K562 (cell line): ENCODE measurements around the gene C22orf39. TPM values are rescaled to one million over a fixed set of nuclear protein-coding genes. Genes with fewer than 3 reads are reported as not detected.

Source experiments
- C11orf30 ChIP-seq: fragments of 450-650 bp; IDR thresholded peaks from 2 replicates; pipeline ENCODE4 v1.6.1; 2016; ENCODE audit warnings: low read depth, mild to moderate bottlenecking
- CTBP1 ChIP-seq: fragments of 450-650 bp; IDR thresholded peaks from 2 replicates; pipeline ENCODE4 v1.6.1; 2016; ENCODE audit warnings: borderline replicate concordance
- EGR1 ChIP-seq: fragments of 450-650 bp; conservative IDR thresholded peaks from 2 replicates; pipeline ENCODE4 v1.6.1; 2017; ENCODE audit warnings: mild to moderate bottlenecking
- GABPA ChIP-seq: fragments of 200-800 bp; sonication (Bioruptor generic); conservative IDR thresholded peaks from 2 replicates; pipeline ENCODE4 v1.6.1; 2016; ENCODE audit warnings: low read depth, missing genetic modification characterization, missing compliant biosample characterization
- KDM5B ChIP-seq: fragments of 200-600 bp; sonication (generic); IDR thresholded peaks from 2 replicates; pipeline ENCODE4 v1.6.1; 2012; ENCODE audit warnings: low read depth, mild to moderate bottlenecking, moderate library complexity, low read length, control low read depth, inconsistent platforms; ENCODE audit not compliant: insufficient replicate concordance
- MAFG ChIP-seq: fragments of 450-650 bp; conservative IDR thresholded peaks from 2 replicates; pipeline ENCODE4 v1.6.1; 2016; ENCODE audit warnings: missing genetic modification characterization, missing compliant biosample characterization
- POLR2A ChIP-seq: fragments of 450-650 bp; conservative IDR thresholded peaks from 2 replicates; pipeline ENCODE4 v1.6.1; 2016
- SAFB2 ChIP-seq: fragments of 200-400 bp; formaldehyde crosslinking; IDR thresholded peaks from 2 replicates; pipeline ENCODE4 v1.6.1; 2018; ENCODE audit warnings: borderline replicate concordance, low read length, low read depth, moderate library complexity; ENCODE audit not compliant: severe bottlenecking
- TRIM24 ChIP-seq, 2 experiments: fragments of 450-650 bp; IDR thresholded peaks; 2 replicates each; pipeline ENCODE4 v1.6.1; 2016
- ZBTB1 ChIP-seq: sonication (generic); formaldehyde crosslinking; IDR thresholded peaks from 2 replicates; pipeline ENCODE4 v1.8.1; 2023; ENCODE audit warnings: missing genetic modification reagents, low read depth, mild to moderate bottlenecking, borderline replicate concordance
- ZC3H4 ChIP-seq: sonication (generic); formaldehyde crosslinking; IDR thresholded peaks from 2 replicates; pipeline ENCODE4 v1.9.0; 2021; ENCODE audit warnings: missing genetic modification reagents, borderline replicate concordance
- ZKSCAN8 ChIP-seq: fragments of 200-800 bp; sonication (Bioruptor generic); IDR thresholded peaks from 2 replicates; pipeline ENCODE4 v1.6.1; 2016; ENCODE audit warnings: missing genetic modification characterization, missing compliant biosample characterization
- ZNF121 ChIP-seq: sonication (generic); formaldehyde crosslinking; conservative IDR thresholded peaks from 2 replicates; pipeline ENCODE4 v1.8.0; 2022; ENCODE audit warnings: missing genetic modification reagents
- polyA plus RNA-seq, 8 experiments: library from polyadenylated mRNA; depleted of rRNA in 4 of 8; stranded (reverse) in 5 of 8; unstranded in 3 of 8; fragments of >200 nt; fragmentation: Nextera tagmentation in 2 of 8; fragmentation: Illumina TruSeq in 1 of 8; extraction: Ambion mirVana in 2 of 8; extraction: Trizol in 1 of 8; gene quantifications; 2 replicates each; pipeline versions ENCODE4 v1.2.1 to v1.2.3, GENCODE V29; 2011 to 2014; ENCODE audit warnings: inconsistent platforms in 1 of 8, missing spikeins in 1 of 8
- total RNA-seq, 7 experiments: library from RNA; depleted of rRNA in 6 of 7; stranded (reverse); fragments of >200 nt in 6 of 7; fragmentation: Illumina TruSeq in 2 of 7; extraction: Trizol in 2 of 7; gene quantifications; 2 replicates each; pipeline versions ENCODE4 v1.2.1 to v1.2.3, GENCODE V29; 2011 to 2021; ENCODE audit warnings: low replicate concordance in 1 of 7
- TF ChIP-seq, protein P1 (sequence below): sonication (generic); formaldehyde crosslinking; IDR thresholded peaks from 2 replicates; pipeline ENCODE4 v1.8.1; 2023; ENCODE audit warnings: missing genetic modification reagents, mild to moderate bottlenecking, borderline replicate concordance
- TF ChIP-seq, protein P2 (sequence below), 2 experiments: fragments of 450-650 bp in 1 of 2; sonication (generic) in 1 of 2; formaldehyde crosslinking; conservative IDR thresholded peaks; 2 replicates each; pipeline versions ENCODE4 v1.4.0 to v1.8.1; 2020 to 2022; ENCODE audit warnings: mild to moderate bottlenecking in 1 of 2, missing genetic modification reagents in 1 of 2
- TF ChIP-seq, protein P3 (sequence below): sonication (generic); formaldehyde crosslinking; IDR thresholded peaks from 2 replicates; pipeline ENCODE4 v1.8.0; 2022; ENCODE audit warnings: mild to moderate bottlenecking, low read depth, missing genetic modification reagents
- TF ChIP-seq, protein P4 (sequence below): sonication (generic); formaldehyde crosslinking; IDR thresholded peaks from 2 replicates; pipeline ENCODE4 v1.8.1; 2023; ENCODE audit warnings: mild to moderate bottlenecking, missing genetic modification reagents
- TF ChIP-seq, protein P5 (sequence below): fragments of 250-450 bp; sonication (Bioruptor Pico); IDR thresholded peaks from 2 replicates; pipeline ENCODE4 v1.4.0; 2020

C22orf39 gene
- total and polyA plus RNA-seq, 9 of the 15 experiments (the other 6 are each of a cell fraction or from before 2014, with no cell fraction given) = 20.4 to 139 (median 66.8) TPM

DNA sequence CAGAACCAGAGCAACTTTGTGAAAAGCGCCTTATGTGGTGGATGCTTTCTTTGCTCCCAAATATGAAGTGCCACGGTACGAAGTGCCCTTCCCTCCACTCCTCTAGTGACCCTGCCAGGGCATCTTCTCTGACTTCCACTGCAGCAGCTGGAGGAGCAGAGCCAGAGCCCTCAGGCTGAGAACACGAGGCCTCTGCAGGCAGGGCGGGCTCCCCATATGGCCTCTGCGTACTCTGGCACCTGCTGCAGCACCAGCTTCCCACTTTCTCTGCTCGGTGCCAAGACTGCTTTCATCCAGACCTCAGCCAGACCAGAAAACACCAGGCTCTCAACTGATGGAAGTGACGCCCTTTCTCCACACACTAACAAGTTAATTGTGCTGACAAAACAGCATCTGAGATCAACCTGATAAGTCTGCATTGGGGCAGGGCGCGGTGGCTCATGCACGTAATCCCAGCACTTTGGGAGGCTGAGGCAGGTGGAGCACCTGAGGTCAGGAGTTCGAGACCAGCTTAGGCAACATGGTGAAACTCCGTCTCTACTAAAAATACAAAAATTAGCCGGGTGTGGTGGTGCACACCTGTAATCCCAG, 18.7 kb upstream of the C22orf39 start (continued):
- TF ChIP-seq SAFB2 (no peak), MAFG (tag) (no peak), TRIM24 (IDR thresholded peaks at IDR 0.05) (no peak), ZBTB1 (0 out of 2 replicates have a peak, but pooled peaks have one; percentile 41), EGR1 (no peak), ZC3H4 (CRISPR knock-in tag) (peak; percentile 91), ZKSCAN8 (CRISPR knock-in tag) (no peak), GABPA (no peak), C11orf30 (no peak), CTBP1 (no peak), KDM5B (peak; percentile 15), ZNF121 (no peak), POLR2A (peak; percentile 51)
- TF ChIP-seq, protein P1, sequence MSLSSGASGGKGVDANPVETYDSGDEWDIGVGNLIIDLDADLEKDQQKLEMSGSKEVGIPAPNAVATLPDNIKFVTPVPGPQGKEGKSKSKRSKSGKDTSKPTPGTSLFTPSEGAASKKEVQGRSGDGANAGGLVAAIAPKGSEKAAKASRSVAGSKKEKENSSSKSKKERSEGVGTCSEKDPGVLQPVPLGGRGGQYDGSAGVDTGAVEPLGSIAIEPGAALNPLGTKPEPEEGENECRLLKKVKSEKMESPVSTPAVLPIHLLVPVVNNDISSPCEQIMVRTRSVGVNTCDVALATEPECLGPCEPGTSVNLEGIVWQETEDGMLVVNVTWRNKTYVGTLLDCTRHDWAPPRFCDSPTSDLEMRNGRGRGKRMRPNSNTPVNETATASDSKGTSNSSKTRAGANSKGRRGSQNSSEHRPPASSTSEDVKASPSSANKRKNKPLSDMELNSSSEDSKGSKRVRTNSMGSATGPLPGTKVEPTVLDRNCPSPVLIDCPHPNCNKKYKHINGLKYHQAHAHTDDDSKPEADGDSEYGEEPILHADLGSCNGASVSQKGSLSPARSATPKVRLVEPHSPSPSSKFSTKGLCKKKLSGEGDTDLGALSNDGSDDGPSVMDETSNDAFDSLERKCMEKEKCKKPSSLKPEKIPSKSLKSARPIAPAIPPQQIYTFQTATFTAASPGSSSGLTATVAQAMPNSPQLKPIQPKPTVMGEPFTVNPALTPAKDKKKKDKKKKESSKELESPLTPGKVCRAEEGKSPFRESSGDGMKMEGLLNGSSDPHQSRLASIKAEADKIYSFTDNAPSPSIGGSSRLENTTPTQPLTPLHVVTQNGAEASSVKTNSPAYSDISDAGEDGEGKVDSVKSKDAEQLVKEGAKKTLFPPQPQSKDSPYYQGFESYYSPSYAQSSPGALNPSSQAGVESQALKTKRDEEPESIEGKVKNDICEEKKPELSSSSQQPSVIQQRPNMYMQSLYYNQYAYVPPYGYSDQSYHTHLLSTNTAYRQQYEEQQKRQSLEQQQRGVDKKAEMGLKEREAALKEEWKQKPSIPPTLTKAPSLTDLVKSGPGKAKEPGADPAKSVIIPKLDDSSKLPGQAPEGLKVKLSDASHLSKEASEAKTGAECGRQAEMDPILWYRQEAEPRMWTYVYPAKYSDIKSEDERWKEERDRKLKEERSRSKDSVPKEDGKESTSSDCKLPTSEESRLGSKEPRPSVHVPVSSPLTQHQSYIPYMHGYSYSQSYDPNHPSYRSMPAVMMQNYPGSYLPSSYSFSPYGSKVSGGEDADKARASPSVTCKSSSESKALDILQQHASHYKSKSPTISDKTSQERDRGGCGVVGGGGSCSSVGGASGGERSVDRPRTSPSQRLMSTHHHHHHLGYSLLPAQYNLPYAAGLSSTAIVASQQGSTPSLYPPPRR (CRISPR knock-in tag) = 0 out of 2 replicates have a peak, but pooled peaks have one; percentile 24
- TF ChIP-seq, protein P2, sequence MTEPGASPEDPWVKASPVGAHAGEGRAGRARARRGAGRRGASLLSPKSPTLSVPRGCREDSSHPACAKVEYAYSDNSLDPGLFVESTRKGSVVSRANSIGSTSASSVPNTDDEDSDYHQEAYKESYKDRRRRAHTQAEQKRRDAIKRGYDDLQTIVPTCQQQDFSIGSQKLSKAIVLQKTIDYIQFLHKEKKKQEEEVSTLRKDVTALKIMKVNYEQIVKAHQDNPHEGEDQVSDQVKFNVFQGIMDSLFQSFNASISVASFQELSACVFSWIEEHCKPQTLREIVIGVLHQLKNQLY (CRISPR knock-in tag; conservative IDR thresholded peaks at IDR 0.05) = peak in 1 of 2 experiments; percentile 79; a peak in 1 of 4 replicates
- TF ChIP-seq, protein P3, sequence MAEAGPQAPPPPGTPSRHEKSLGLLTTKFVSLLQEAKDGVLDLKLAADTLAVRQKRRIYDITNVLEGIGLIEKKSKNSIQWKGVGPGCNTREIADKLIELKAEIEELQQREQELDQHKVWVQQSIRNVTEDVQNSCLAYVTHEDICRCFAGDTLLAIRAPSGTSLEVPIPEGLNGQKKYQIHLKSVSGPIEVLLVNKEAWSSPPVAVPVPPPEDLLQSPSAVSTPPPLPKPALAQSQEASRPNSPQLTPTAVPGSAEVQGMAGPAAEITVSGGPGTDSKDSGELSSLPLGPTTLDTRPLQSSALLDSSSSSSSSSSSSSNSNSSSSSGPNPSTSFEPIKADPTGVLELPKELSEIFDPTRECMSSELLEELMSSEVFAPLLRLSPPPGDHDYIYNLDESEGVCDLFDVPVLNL = peak; percentile 62; the same call in 1 of the 2 replicates
- TF ChIP-seq, protein P4, sequence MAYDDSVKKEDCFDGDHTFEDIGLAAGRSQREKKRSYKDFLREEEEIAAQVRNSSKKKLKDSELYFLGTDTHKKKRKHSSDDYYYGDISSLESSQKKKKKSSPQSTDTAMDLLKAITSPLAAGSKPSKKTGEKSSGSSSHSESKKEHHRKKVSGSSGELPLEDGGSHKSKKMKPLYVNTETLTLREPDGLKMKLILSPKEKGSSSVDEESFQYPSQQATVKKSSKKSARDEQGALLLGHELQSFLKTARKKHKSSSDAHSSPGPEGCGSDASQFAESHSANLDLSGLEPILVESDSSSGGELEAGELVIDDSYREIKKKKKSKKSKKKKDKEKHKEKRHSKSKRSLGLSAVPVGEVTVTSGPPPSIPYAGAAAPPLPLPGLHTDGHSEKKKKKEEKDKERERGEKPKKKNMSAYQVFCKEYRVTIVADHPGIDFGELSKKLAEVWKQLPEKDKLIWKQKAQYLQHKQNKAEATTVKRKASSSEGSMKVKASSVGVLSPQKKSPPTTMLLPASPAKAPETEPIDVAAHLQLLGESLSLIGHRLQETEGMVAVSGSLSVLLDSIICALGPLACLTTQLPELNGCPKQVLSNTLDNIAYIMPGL (CRISPR knock-in tag) = peak; percentile 41; the same call in 1 of the 2 replicates
- TF ChIP-seq, protein P5, sequence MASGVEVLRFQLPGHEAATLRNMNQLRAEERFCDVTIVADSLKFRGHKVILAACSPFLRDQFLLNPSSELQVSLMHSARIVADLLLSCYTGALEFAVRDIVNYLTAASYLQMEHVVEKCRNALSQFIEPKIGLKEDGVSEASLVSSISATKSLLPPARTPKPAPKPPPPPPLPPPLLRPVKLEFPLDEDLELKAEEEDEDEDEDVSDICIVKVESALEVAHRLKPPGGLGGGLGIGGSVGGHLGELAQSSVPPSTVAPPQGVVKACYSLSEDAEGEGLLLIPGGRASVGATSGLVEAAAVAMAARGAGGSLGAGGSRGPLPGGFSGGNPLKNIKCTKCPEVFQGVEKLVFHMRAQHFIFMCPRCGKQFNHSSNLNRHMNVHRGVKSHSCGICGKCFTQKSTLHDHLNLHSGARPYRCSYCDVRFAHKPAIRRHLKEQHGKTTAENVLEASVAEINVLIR (CRISPR knock-in tag) = no peak
